GM12891 (cell line): ENCODE measurements around the gene CASTOR2.

Source experiments
- PAX5 ChIP-seq: IDR thresholded peaks from 2 replicates; pipeline ENCODE4 v1.6.1; 2011; ENCODE audit warnings: low read length, moderate library complexity, mild to moderate bottlenecking; ENCODE audit not compliant: insufficient read depth, severe bottlenecking
- POLR2A ChIP-seq: IDR thresholded peaks from 2 replicates; pipeline ENCODE4 v1.6.1; 2011; ENCODE audit warnings: low read depth, low read length, control low read depth
- POLR2AphosphoS5 ChIP-seq: IDR thresholded peaks from 2 replicates; pipeline ENCODE4 v1.6.1; 2011; ENCODE audit warnings: low read depth, low read length, control low read depth
- POU2F2 ChIP-seq: IDR thresholded peaks from 2 replicates; pipeline ENCODE4 v1.6.1; 2011; ENCODE audit warnings: low read depth, mild to moderate bottlenecking, control low read depth, low read length, moderate library complexity
- SPI1 ChIP-seq: IDR thresholded peaks from 2 replicates; pipeline ENCODE4 v1.6.1; 2011; ENCODE audit warnings: low read depth, low read length, control low read depth
- TAF1 ChIP-seq: IDR thresholded peaks from 2 replicates; pipeline ENCODE4 v1.6.1; 2011; ENCODE audit warnings: low read depth, low read length, control low read depth

DNA sequence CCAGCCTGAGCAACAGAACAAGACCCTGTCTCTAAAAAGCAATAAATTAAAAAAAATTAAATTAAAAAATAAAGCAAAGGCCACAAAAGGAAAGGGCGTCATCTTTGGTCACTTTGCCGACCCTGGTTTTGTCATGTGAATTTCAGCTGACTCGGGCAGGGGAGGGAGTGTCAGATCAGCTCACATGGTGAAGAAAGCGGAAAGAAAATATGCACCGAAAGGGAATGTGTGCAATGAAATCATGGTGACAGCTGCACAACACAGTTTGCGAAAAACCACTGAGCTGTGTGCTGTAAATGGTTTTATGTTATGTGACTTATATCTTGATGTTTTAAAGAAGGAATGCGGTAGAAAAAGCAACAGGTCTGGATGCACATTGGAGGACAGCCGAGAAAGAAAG is 69.3 kb downstream of the CASTOR2 start:
- no peak for TF ChIP-seq SPI1
- no peak for TF ChIP-seq POLR2AphosphoS5
- TF ChIP-seq TAF1 = no peak
- TF ChIP-seq POLR2A = no peak
- no peak for TF ChIP-seq PAX5
- TF ChIP-seq POU2F2 = no peak
